ENCODE data around the gene RNF14. TPM values are rescaled to one million over a fixed set of nuclear protein-coding genes. Genes with fewer than 3 reads are reported as not detected.

Gene RNF14
- total and polyA plus RNA-seq, 9 of the 15 experiments (the other 6 are each of a cell fraction or from before 2014, with no cell fraction given), result 36.3 to 140 (median 75.1) TPM

GRCh38 chr5:142032150-142032549, 63.2 kb downstream of the RNF14 start:
- in situ Hi-C loops (cut with MboI), result no loop called here

More at GRCh38 chr5:142032150-142032549, 63.2 kb downstream of the RNF14 start:
- no peak overlapping the region for H3K9ac ChIP-seq (ENCODE audit: insufficient read depth in 1 of 2, low read depth in 2 of 2, low read length in 2 of 2)
- H3K9me1 ChIP-seq (ENCODE audit: control insufficient read depth, insufficient read depth, low read length), result no peaks in the 10 kb centered on the region
- no TSS peak for BruUV-seq (replicated peaks)
- POLR2A ChIA-PET, result interaction anchor here (0.5 to 1.2 kb wide), 3 partner anchors 13 to 28 kb away, joined by 3 read pairs; no protein-coding TSS in a partner anchor
- no peak for DNase-seq (ENCODE audit: extremely low read depth in 1 of 4, low spot score in 3 of 4)
- no peaks in the 10 kb centered on the region for H3K36me3 ChIP-seq (ENCODE audit: control insufficient read depth, insufficient read depth, low read length)
- no peak for FAIRE-seq
- CTCF ChIA-PET (ENCODE audit: low intra/inter-chr PET ratio), result no interaction called here
- TF ChIP-seq BRD9 (IDR thresholded peaks at IDR 0.05; ENCODE audit: low read depth, partially characterized antibody) (no peak), TARDBP (IDR thresholded peaks at IDR 0.05) (no peak), ZNF23 (CRISPR knock-in tag; IDR thresholded peaks at IDR 0.05) (no peak), ATF4 (CRISPR knock-in tag; IDR thresholded peaks at IDR 0.05) (no peak), ZFP30 (CRISPR knock-in tag; IDR thresholded peaks at IDR 0.05; ENCODE audit: borderline replicate concordance) (no peak), ZNF324 (CRISPR knock-in tag; IDR thresholded peaks at IDR 0.05) (no peak), CGGBP1 (CRISPR knock-in tag; IDR thresholded peaks at IDR 0.05) (no peak), DPF2 (IDR thresholded peaks at IDR 0.05) (no peak)
- peaks cover 0 to 10% of the 10 kb centered on the region in 2 experiments; a peak in 3 of 5 replicates for H3K4me1 ChIP-seq (replicated peaks in 1 of 2; ENCODE audit: control insufficient read depth in 2 of 2, insufficient read depth in 2 of 2, low read length in 2 of 2)
- no peak overlapping the region for H2AFZ ChIP-seq (ENCODE audit: low read depth, low read length)
- H3K27me3 ChIP-seq (ENCODE audit: control insufficient read depth in 2 of 2, insufficient read depth in 2 of 2, low read length in 2 of 2), result no peaks in the 10 kb centered on the region
- no peak overlapping the region for H3K4me3 ChIP-seq
- no peaks in the 10 kb centered on the region for H3K9me3 ChIP-seq (replicated peaks; ENCODE audit: control insufficient read depth, insufficient read depth, low read depth, low read length)
- 23% methylated on average over 2 of the region's 2 CpGs for WGBS (ENCODE audit: insufficient coverage, low coverage, missing lambda C conversion rate)
- H3K4me2 ChIP-seq (ENCODE audit: insufficient read depth, low read length), result no peak overlapping the region
- no peak for ATAC-seq
- no peak overlapping the region for H3K27ac ChIP-seq (ENCODE audit: extremely low read depth, low read depth, low read length)
- intact Hi-C loops (cut with micrococcal nuclease), result no loop called here
- H3K79me2 ChIP-seq (ENCODE audit: control insufficient read depth, insufficient read depth, low read length), result no peaks in the 10 kb centered on the region
- H4K20me1 ChIP-seq (replicated peaks; ENCODE audit: control insufficient read depth, insufficient read depth, low read length), result no peaks in the 10 kb centered on the region

Data from K562 (cell line).